H1 (cell line): ENCODE results near the gene CCNA1. TPM values are rescaled to one million over a fixed set of nuclear protein-coding genes. Genes with fewer than 3 reads are reported as not detected.

Experiments used
- CTCF ChIA-PET: fragments of 300-600 bp; sonication (Branson Sonifier 250); formaldehyde crosslinking; loops from one replicate; lab custom pipeline; 2021; ENCODE audit not compliant: partially characterized antibody; lab: Charles Lee
- POLR2A ChIA-PET: fragments of 300-600 bp; sonication (Branson Sonifier 250); formaldehyde crosslinking; loops from one replicate; lab custom pipeline; 2021; ENCODE audit warnings: inconsistent platforms; ENCODE audit not compliant: partially characterized antibody; lab: Charles Lee
- DNase-seq, 2 experiments: peaks; one replicate each; pipeline versions ENCODE4 v3.0.0 to v3.0.0-alpha.2; 2010 to 2022; ENCODE audit warnings: low spot score in 2 of 2, low read depth in 1 of 2, mixed read lengths in 1 of 2
- FAIRE-seq: peaks from 2 replicates; lab custom pipeline; 2011; peaks lifted over from hg19 to GRCh38; lab: Jason Lieb, UNC
- H2AFZ ChIP-seq: 2 replicates; pipeline ENCODE4 v1.8.1; 2012; ENCODE audit warnings: low read length, inconsistent platforms
- H2AK5ac ChIP-seq: 2 replicates; pipeline ENCODE4 v1.6.1; 2013; ENCODE audit warnings: low read depth, low read length
- H2BK120ac ChIP-seq: replicated peaks from 2 replicates; pipeline ENCODE3; 2013; ENCODE audit warnings: low read depth, low read length, inconsistent platforms
- H2BK12ac ChIP-seq: 2 replicates; pipeline ENCODE4 v1.6.1; 2013; ENCODE audit warnings: low read depth, low read length
- H2BK15ac ChIP-seq: 2 replicates; pipeline ENCODE4 v1.6.1; 2013; ENCODE audit warnings: low read length
- H2BK20ac ChIP-seq: 2 replicates; pipeline ENCODE4 v1.6.1; 2013; ENCODE audit warnings: low read length
- H2BK5ac ChIP-seq: 2 replicates; pipeline ENCODE4 v1.6.1; 2013; ENCODE audit warnings: low read depth, low read length
- H3K14ac ChIP-seq: 2 replicates; pipeline ENCODE4 v1.6.1; 2013; ENCODE audit warnings: inconsistent platforms; ENCODE audit not compliant: insufficient read length
- H3K18ac ChIP-seq: 2 replicates; pipeline ENCODE4 v1.6.1; 2013; ENCODE audit warnings: low read length; ENCODE audit errors: extremely low read depth
- H3K23ac ChIP-seq: 2 replicates; pipeline ENCODE4 v1.6.1; 2013; ENCODE audit warnings: inconsistent platforms; ENCODE audit not compliant: insufficient read length
- H3K23me2 ChIP-seq: 2 replicates; pipeline ENCODE4 v1.6.1; 2013; ENCODE audit warnings: low read depth, low read length
- H3K27ac ChIP-seq: 2 replicates; pipeline ENCODE4 v1.6.1; 2011; ENCODE audit warnings: low read depth, low read length, inconsistent platforms
- H3K27me3 ChIP-seq, 4 experiments: replicated peaks in 1 of 4; 1 replicate in 1 of 4; 2 replicates in 3 of 4; pipeline versions ENCODE4 v1.6.1 to v1.8.1; 2011 to 2013; ENCODE audit warnings: low read length in 3 of 4, mild to moderate bottlenecking in 3 of 4, inconsistent platforms in 2 of 4, mixed read lengths in 2 of 4, moderate library complexity in 1 of 4; ENCODE audit not compliant: control insufficient read depth in 3 of 4, insufficient read depth in 3 of 4; ENCODE audit errors: extremely low read depth in 1 of 4
- H3K36me3 ChIP-seq, 4 experiments: 2 replicates each; pipeline versions ENCODE4 v1.6.1 to v1.8.1; 2011 to 2013; ENCODE audit warnings: mild to moderate bottlenecking in 4 of 4, low read length in 3 of 4, moderate library complexity in 2 of 4, control low read depth in 1 of 4, inconsistent platforms in 1 of 4; ENCODE audit not compliant: insufficient read depth in 4 of 4, control insufficient read depth in 2 of 4
- H3K4ac ChIP-seq: replicated peaks from 2 replicates; pipeline ENCODE3; 2013; ENCODE audit warnings: low read length, low read depth, mixed read lengths, inconsistent platforms; ENCODE audit not compliant: insufficient read length
- H3K4me1 ChIP-seq, 4 experiments: replicated peaks in 1 of 4; 1 replicate in 1 of 4; 2 replicates in 3 of 4; pipeline versions ENCODE4 v1.6.1 to v1.8.1; 2011 to 2013; ENCODE audit warnings: low read length in 3 of 4, inconsistent platforms in 2 of 4, mixed read lengths in 1 of 4; ENCODE audit not compliant: insufficient read depth in 4 of 4, control insufficient read depth in 3 of 4
- H3K4me2 ChIP-seq, 2 experiments: 2 replicates each; pipeline versions ENCODE4 v1.6.1 to v1.8.1; 2011 to 2013; ENCODE audit warnings: low read depth in 2 of 2, low read length in 2 of 2, control low read depth in 1 of 2, inconsistent platforms in 1 of 2, mild to moderate bottlenecking in 1 of 2; ENCODE audit not compliant: insufficient read depth in 1 of 2
- H3K4me3 ChIP-seq, 4 experiments: fragments of 200-600, 300-600 bp in 1 of 4; sonication (generic), shearing (Covaris generic), sonication (Bioruptor Twin) in 1 of 4; 2 replicates each; pipeline versions ENCODE4 v1.5.1 to v1.8.1; 2011 to 2016; ENCODE audit warnings: low read length in 4 of 4, low read depth in 3 of 4, control low read depth in 2 of 4, inconsistent platforms in 2 of 4, mild to moderate bottlenecking in 2 of 4, mixed read lengths in 1 of 4, moderate library complexity in 1 of 4; ENCODE audit not compliant: insufficient read depth in 2 of 4; ENCODE audit errors: extremely low read depth in 1 of 4
- H3K56ac ChIP-seq: replicated peaks from 2 replicates; pipeline ENCODE3; 2013; ENCODE audit warnings: low read depth, mild to moderate bottlenecking, mixed read lengths, low read length, inconsistent platforms; ENCODE audit not compliant: insufficient read length
- H3K79me1 ChIP-seq: 2 replicates; pipeline ENCODE4 v1.6.1; 2013; ENCODE audit warnings: low read depth, low read length, control low read depth
- H3K79me2 ChIP-seq, 2 experiments: 2 replicates each; pipeline versions ENCODE4 v1.6.1 to v1.8.1; 2012 to 2013; ENCODE audit warnings: low read length in 2 of 2, mild to moderate bottlenecking in 2 of 2, inconsistent platforms in 1 of 2; ENCODE audit not compliant: insufficient read depth in 2 of 2, control insufficient read depth in 1 of 2
- H3K9ac ChIP-seq, 4 experiments: replicated peaks in 1 of 4; 1 replicate in 1 of 4; 2 replicates in 3 of 4; pipeline versions ENCODE4 v1.6.1 to v1.8.1; 2011 to 2013; ENCODE audit warnings: low read depth in 3 of 4, low read length in 3 of 4, control low read depth in 2 of 4, mild to moderate bottlenecking in 2 of 4, moderate library complexity in 2 of 4, inconsistent platforms in 1 of 4; ENCODE audit errors: extremely low read depth in 1 of 4
- H3K9me3 ChIP-seq, 2 experiments: 2 replicates each; pipeline versions ENCODE4 v1.6.1 to v1.8.1; 2012 to 2013; ENCODE audit warnings: mild to moderate bottlenecking in 2 of 2, moderate library complexity in 2 of 2, control low read depth in 1 of 2, inconsistent platforms in 1 of 2, low read depth in 1 of 2, low read length in 1 of 2, mixed read lengths in 1 of 2; ENCODE audit not compliant: insufficient read depth in 2 of 2
- H4K20me1 ChIP-seq, 2 experiments: replicated peaks in 1 of 2; 2 replicates each; pipeline versions ENCODE3 to v1.8.1; 2011 to 2013; ENCODE audit warnings: inconsistent platforms in 2 of 2, low read length in 2 of 2, mild to moderate bottlenecking in 1 of 2; ENCODE audit not compliant: insufficient read depth in 2 of 2, control insufficient read depth in 1 of 2
- H4K5ac ChIP-seq: 2 replicates; pipeline ENCODE4 v1.6.1; 2013; ENCODE audit warnings: low read length, low read depth, mixed read lengths, inconsistent platforms; ENCODE audit not compliant: insufficient read length
- H4K8ac ChIP-seq: 2 replicates; pipeline ENCODE4 v1.8.0; 2013; ENCODE audit warnings: mild to moderate bottlenecking, moderate library complexity, low read length, inconsistent platforms; ENCODE audit not compliant: insufficient read depth; ENCODE audit errors: extremely low read depth
- H4K91ac ChIP-seq: replicated peaks from 2 replicates; pipeline ENCODE3; 2013; ENCODE audit warnings: low read length, mixed read lengths, inconsistent platforms; ENCODE audit not compliant: insufficient read length
- CREB1 ChIP-seq: IDR thresholded peaks from 2 replicates; pipeline ENCODE4 v1.6.1; 2012; ENCODE audit warnings: inconsistent platforms
- CTBP2 ChIP-seq: IDR thresholded peaks from 2 replicates; pipeline ENCODE4 v1.7.0; 2011; ENCODE audit warnings: borderline replicate concordance, mild to moderate bottlenecking, moderate library complexity, mixed read lengths, low read length; ENCODE audit not compliant: insufficient read depth, insufficient read length
- E2F6 ChIP-seq: IDR thresholded peaks from 2 replicates; pipeline ENCODE4 v1.6.1; 2012; ENCODE audit warnings: inconsistent platforms
- FOSL1 ChIP-seq: IDR thresholded peaks from 2 replicates; pipeline ENCODE4 v1.6.1; 2011; ENCODE audit warnings: mild to moderate bottlenecking, low read depth, low read length, moderate library complexity; ENCODE audit not compliant: insufficient read depth
- SAP30 ChIP-seq: fragments of 300-600 bp; sonication (generic); IDR thresholded peaks from 2 replicates; pipeline ENCODE4 v1.7.1; 2012; ENCODE audit warnings: low read length, moderate library complexity, mild to moderate bottlenecking, inconsistent platforms; ENCODE audit not compliant: insufficient read depth, insufficient replicate concordance
- SIN3A ChIP-seq, 2 experiments: IDR thresholded peaks in 1 of 2; conservative IDR thresholded peaks in 1 of 2; 2 replicates each; pipeline ENCODE4 v1.6.1; 2011 to 2012; ENCODE audit warnings: low read length in 2 of 2, improper control_type of control experiment in 1 of 2, low read depth in 1 of 2, mild to moderate bottlenecking in 1 of 2
- TAF1 ChIP-seq: IDR thresholded peaks from 2 replicates; pipeline ENCODE4 v1.6.1; 2011; ENCODE audit warnings: mild to moderate bottlenecking, low read depth, low read length
- TAF7 ChIP-seq: optimal IDR thresholded peaks from 2 replicates; pipeline ENCODE3; 2011; ENCODE audit warnings: low read depth, mild to moderate bottlenecking, inconsistent platforms, low read length, moderate library complexity, borderline replicate concordance
- USF2 ChIP-seq: IDR thresholded peaks from 2 replicates; pipeline ENCODE4 v1.6.1; 2011; ENCODE audit warnings: low read length, improper control_type of control experiment
- WGBS, 2 experiments: shearing (Covaris generic) in 1 of 2; methylation state at CpG; one replicate each; pipeline versions ENCODE4 v1.1.6 to v1.1.7; 2013 to 2015; ENCODE audit warnings: low lambda C conversion rate in 2 of 2, mixed read lengths in 2 of 2, inconsistent platforms in 1 of 2, low coverage in 1 of 2, missing lambda C conversion rate in 1 of 2; ENCODE audit not compliant: insufficient replicate concordance in 2 of 2, insufficient coverage in 1 of 2, insufficient read length in 1 of 2; ENCODE audit errors: extremely low coverage in 1 of 2, missing lambda C conversion rate in 1 of 2; 5-methylcytosine and 5-hydroxymethylcytosine counted together
- polyA plus RNA-seq, 7 experiments: library from polyadenylated mRNA; depleted of rRNA in 3 of 7; stranded (reverse) in 5 of 7; unstranded in 2 of 7; fragments of >200 nt in 5 of 7; fragments of 200-250 nt in 2 of 7; gene quantifications; 1 replicate in 5 of 7; 2 replicates in 1 of 7; 4 replicates in 1 of 7; pipeline versions ENCODE4 v1.2.1 to v1.2.3, GENCODE V29; 2011 to 2013; ENCODE audit warnings: missing spikeins in 2 of 7, mixed read lengths in 2 of 7
- total RNA-seq: library from RNA; stranded (reverse); fragmentation: NEBNext Ultra II Directional; extraction: Animal tissue kit (Norgen Biotek cat#: 25700); gene quantifications from 2 replicates; pipeline ENCODE4 v1.2.1, GENCODE V29; 2021

Gene CCNA1
- total and polyA plus RNA-seq, 2 of the 8 experiments (the other 6 are each of a cell fraction or from before 2014, with no cell fraction given) = 2.2 to 4.1 TPM

GRCh38 chr13:36450534-36450933, 18.2 kb downstream of the CCNA1 start:
- H4K91ac ChIP-seq = no peak overlapping the region
- no peak overlapping the region for H2AFZ ChIP-seq
- CTCF ChIA-PET = interaction anchor here (0.8 to 1.3 kb wide), 5 partner anchors 227 to 379 kb away, joined by 3 to 5 read pairs (median 3); no protein-coding TSS in a partner anchor
- no peaks in the 10 kb centered on the region for H3K79me1 ChIP-seq
- no peaks in the 10 kb centered on the region for H3K79me2 ChIP-seq
- WGBS, 2 experiments = 85% methylated on average over 3 of the region's 3 CpGs; no CpG with 5 or more reads in 1 of the 2 experiments
- no peak overlapping the region for H4K8ac ChIP-seq
- H2BK20ac ChIP-seq = no peak overlapping the region
- no peak overlapping the region for H2AK5ac ChIP-seq
- no peak overlapping the region for H3K27ac ChIP-seq
- H3K4me3 ChIP-seq = no peak overlapping the region
- no peak overlapping the region for H2BK120ac ChIP-seq
- no peak overlapping the region for H3K18ac ChIP-seq
- POLR2A ChIA-PET = no interaction called here
- H3K9me3 ChIP-seq = no peaks in the 10 kb centered on the region
- no peak overlapping the region for H4K5ac ChIP-seq
- no peak overlapping the region for H2BK12ac ChIP-seq
- H3K23ac ChIP-seq = no peak overlapping the region
- peaks cover 2 to 11% (median 9%) of the 10 kb centered on the region in 4 experiments; a peak in 5 of 7 replicates for H3K4me1 ChIP-seq
- no peaks in the 10 kb centered on the region for H3K27me3 ChIP-seq
- no peak overlapping the region for H3K56ac ChIP-seq
- no peaks in the 10 kb centered on the region for H4K20me1 ChIP-seq
- H3K36me3 ChIP-seq = no peaks in the 10 kb centered on the region
- no peak for DNase-seq
- H3K23me2 ChIP-seq = no peaks in the 10 kb centered on the region
- H3K4me2 ChIP-seq = no peak overlapping the region
- no peak overlapping the region for H2BK15ac ChIP-seq
- FAIRE-seq = no peak
- TF ChIP-seq SAP30 = no peak
- no peak for TF ChIP-seq TAF7
- TF ChIP-seq E2F6 = no peak
- no peak for TF ChIP-seq USF2
- no peak for TF ChIP-seq CTBP2
- no peak for TF ChIP-seq SIN3A (conservative IDR thresholded peaks at IDR 0.05 in 1 of 2, IDR thresholded peaks at IDR 0.05 in 1 of 2; ENCODE audit: low read depth in 1 of 2, low read length in 2 of 2)
- no peak for TF ChIP-seq TAF1
- TF ChIP-seq CREB1 = no peak
- TF ChIP-seq FOSL1 = no peak
- H2BK5ac ChIP-seq = no peak overlapping the region
- H3K14ac ChIP-seq = no peak overlapping the region
- no peak overlapping the region for H3K4ac ChIP-seq
- no peak overlapping the region for H3K9ac ChIP-seq
